HG02840 (cell line): ENCODE measurements around the gene AHRR.

Experiments
- ATAC-seq: cut with Tn5 transposase; IDR thresholded peaks from one replicate; pipeline ENCODE4 v1.9.1; 2021; ENCODE audit warnings: mild to moderate bottlenecking, moderate library complexity, moderate number of reproducible peaks; ENCODE audit not compliant: unreplicated experiment, low FRiP score

AHRR gene

DNA sequence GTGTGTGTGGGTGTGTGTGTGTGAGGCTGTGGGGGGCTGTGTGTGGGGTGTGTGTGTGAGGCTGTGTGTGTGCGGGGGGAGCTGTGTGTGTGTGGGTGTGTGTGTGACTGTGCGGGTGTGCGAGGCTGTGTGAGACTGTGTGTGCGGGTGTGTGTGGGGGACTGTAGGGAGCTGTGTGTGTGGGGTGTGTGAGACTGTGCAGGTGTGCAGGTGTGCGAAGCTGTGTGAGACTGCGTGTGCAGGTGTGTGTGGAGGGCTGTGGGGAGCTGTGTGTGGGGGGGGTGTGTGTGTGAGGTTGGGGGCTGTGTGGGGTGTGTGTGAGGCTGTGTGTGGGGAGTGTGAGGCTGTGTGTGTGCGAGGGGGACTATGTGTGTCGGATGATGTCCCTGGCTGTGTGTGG, 23.2 kb downstream of the AHRR start:
- ATAC-seq, result no peak

DNA sequence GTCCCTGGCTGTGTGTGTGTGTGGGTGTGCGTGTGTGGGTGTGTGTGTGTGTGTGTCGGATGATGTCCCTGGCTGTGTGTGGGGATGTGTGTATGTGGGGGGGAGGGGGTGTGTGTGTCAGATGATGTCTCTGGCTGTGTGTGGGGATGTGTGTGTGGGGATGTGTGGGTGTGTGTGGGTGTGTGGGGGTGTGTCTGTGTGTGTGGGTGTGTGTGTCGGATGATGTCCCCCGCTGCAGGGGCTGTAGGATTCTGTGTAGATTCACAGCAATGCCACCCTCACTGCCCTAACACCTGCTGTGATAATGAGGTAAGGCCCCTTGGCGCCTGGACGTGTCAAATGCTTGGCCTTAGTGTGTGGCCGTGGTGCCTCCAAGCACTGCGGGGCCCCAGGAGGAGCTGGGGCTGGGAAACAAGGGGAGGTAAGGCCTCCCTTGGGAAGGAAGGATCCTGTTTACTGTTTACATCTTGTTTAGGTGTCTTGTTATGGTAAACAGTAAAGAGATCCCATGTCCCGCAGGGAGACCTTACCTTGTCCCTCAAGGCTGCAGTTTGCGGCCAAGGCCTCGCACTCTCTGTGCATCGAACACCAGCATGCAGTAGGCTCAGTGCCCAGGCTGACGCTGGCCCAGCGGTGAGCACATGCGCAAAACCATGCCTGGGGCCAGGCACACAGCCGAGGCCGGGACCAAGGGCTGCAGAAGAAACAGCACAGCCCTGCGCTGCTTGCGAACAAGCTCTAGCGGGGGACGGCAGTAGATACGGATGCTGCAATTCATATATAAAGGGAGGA, 24.1 kb downstream of the AHRR start:
- no peak for ATAC-seq

DNA sequence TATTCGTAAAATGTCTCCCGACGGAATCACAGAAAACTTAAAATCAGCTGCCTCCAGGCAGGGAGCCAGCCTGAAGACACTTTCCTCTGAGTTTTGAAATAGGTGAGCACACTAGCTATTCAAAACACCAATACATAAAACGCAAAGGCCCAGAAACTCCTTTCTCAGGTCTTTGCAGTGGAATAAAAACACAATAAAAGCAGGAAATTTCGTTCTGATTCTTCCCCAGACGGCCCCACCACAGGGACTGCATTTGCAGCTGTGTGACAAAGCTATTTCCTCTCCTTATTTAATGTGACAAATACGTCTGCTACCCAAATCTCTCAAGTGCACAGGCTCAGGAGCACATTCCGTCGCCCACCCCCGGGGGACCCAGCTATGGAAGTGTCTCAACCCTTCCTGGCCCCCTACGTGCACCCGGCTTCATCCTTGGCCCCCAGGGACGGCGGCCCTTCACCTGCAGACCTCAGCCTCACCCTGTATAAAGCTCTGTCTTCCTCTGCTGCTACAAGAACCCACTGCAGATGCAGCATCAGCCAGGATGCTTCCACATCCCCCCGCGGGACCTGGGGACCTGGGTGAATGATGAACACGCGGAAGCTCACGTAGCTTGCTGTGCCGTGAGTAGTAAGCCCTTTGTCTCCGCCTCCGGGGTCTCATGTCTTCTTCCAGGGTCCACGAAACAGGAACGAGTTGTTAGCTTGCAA, 24.9 kb downstream of the AHRR start:
- ATAC-seq, result no peak

DNA sequence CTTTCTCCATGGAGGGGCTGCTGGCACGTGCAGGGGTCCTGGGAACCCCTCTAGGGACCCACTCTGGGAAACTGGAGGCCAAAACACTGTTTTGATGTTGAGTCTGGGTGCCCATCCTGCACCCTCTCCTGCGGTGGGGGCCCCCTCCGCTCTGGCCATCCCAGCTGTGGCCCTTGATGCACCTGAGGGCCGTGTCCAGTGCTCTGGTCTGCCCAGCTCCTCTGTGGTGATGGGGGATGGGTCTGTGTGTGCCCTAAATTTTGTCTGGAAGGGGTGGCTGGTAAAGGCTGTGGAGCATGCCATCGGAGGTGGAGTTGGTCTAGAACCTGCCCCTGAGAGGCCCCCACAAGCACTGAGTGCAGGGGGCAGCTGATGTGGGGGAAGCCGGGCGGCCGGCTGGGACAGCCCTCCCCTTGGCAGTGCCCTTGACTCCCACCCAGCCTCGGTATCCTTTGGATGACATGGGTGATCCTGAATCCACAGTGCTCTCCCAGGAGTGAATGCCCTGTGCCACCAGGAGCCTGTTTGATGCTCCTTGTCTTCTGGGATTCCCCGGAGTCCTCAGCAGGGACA, 26.3 kb downstream of the AHRR start:
- no peak for ATAC-seq

DNA sequence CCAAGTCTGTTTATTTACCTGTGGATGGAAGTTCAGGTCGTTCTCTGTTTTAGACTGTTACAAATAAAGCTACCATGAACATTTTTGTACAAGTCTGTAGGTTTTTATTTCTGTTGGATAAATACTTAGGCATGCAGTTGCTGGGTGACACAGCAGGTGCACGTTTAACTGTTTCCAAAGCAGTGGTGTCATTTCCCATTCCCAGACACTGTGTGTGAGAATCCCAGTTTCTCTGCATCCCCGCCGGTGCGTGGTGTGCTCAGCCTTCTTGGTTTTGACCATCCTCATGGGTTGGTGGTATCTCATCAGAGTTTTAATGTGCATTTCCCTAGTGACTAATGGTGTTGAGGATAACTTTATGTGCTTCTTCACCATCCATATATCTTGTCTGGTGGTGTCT, 27.2 kb downstream of the AHRR start:
- ATAC-seq, result no peak

DNA sequence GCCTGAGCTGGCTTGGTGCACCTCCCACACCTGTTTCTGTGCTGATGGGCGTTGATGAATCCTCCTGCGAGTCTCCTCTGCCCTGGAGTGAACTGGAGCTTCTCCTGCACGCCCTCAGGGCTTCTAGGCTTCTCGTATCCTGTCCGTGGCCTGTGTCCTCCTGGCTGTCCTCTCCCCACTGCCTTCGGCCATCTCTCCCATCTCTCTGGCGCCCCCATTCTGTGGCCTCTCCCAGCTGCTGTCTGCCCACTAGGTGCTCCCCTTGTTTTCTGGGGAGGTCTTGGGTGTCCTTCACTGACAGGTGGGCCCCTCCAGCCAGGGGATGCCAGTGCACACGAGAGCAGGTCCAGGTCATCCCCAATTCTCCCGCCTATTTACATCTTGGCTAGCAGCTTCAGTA, 28.8 kb downstream of the AHRR start:
- no peak for ATAC-seq

DNA sequence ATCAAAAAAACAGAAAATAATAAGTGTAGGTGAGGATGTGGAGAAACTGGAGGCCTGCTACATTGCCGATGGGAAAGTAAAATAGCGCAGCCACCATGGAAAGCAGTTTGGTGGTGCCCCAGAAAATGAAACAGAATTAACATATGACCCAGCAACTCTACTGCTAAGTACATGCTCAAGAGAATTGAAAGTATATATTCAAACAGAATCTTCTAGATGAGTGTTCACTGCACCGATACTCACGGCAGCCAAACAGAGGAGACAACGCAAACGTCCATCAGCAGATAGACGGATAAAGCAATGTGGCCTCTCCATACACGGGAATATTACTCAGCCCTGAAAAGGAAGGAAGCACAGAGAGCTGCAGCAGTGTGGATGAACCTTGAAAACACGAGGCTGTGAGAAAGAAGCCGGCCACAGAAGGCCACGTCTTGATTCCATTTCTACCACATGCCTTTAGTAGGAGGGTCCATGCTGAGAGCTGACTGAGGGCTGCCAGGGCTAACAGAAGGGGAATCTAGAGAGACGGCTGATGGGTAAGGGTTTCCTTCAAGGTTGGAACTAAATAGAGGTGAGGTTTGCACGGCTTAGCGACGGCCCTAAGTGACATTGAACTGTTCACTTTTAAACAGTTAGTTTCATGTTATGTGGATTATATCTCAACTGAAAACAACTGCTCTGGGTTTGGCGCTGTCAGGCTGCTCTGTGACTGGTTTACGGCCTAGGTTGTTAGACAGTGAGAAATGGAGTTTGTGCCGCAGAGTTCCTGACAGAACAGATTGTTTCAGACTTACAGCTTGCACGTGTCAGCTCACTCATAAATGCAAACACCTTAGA, 29.8 kb downstream of the AHRR start:
- no peak for ATAC-seq

DNA sequence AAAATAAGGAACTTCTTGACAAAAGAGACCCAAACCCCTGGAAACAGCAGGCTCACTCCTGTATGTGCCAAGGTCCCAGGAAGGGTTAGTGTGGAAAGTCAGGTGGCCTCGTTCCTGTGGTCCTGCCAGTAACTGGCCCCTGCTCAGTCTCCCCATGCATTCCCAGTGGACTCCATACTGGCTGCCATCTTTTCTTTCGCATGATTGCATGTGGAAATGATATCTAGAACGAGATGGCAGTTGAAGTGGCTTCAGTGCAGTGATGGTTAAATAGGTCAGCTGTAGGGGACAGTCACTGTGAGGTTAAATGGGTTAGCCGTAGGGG, 30.4 kb downstream of the AHRR start:
- no peak for ATAC-seq

DNA sequence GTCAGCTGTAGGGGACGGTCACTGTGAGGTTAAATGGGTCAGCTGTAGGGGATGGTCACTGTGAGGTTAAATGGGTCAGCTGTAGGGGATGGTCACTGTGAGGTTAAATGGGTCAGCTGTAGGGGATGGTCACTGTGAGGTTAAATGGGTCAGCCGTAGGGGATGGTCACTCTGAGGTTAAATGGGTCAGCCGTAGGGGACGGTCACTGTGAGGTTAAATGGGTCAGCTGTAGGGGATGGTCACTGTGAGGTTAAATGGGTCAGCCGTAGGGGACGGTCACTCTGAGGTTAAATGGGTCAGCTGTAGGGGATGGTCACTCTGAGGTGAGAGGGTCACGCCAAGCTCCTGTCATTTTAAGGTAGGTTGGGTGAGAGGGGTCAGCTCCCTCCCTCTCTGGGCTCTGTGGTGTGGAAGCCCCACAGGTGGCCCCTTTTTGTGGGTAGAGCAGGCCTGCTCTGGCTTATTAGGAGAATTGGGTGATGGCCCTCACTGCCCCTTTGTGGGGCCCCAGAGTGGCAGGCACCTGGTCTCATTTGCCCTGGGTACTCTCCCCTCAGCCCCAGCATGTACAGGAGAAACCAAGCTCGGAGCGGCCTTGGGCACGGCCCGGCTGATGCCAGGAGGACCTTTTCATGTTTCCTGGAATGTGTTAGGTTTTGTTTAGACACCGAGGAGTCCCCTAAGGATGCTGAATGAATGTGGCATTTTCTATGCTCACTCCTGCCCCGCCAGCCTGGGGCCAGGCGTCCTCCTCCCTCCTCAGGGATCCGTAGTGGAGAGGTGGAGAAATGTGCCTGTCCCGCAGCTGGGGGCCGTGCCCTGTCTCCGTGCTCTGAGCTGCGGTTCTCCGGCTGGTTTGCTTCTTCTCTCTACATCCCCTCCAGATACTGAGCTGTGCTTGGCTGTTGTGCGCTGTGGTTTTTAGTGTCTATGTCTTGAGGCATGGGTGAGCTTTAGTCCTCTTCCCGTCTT, 31.4 kb downstream of the AHRR start:
- ATAC-seq, result no peak

DNA sequence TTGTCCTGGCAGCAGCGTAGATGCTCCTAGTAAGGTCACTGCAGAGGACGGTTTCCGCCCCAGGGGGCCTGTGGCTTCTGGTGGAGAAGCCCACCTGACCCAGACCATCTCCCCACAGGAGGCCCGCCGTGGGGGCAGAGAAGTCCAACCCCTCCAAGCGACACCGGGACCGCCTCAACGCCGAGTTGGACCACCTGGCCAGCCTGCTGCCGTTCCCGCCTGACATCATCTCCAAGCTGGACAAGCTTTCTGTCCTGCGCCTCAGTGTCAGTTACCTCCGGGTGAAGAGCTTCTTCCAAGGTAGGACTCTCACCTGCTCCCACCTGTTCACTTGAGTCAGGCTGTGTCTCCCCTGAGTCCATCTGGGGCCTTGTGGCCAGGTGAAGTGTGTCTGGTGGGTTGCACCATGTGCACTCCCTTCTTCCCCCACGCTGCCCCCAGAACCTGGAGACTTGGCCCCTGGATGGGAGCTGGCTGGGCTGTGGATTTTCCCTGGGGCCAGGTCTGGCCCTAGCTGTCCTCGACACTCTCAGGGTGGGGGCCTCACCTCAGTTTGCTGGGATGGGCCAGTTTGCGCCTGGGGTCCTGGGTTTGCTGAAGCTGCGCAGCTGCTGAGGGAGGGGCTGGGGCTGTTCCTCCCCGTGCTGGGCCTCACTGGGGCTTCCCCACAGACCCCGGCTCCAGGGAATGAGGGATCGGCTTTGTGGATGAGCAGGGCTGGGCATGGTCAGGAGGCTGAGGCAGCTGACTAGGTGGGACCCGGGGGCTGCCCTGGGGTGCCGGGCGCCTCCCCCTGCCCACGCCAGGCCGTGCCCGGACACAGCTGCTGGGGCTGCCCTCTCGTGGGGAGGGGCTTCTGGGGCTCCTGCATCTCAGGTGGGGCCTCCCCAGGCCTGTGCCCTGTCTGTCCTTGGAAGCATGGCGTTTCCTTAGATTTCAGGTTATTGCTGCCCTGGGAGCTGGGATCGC, 32.4 kb downstream of the AHRR start:
- no peak for ATAC-seq

DNA sequence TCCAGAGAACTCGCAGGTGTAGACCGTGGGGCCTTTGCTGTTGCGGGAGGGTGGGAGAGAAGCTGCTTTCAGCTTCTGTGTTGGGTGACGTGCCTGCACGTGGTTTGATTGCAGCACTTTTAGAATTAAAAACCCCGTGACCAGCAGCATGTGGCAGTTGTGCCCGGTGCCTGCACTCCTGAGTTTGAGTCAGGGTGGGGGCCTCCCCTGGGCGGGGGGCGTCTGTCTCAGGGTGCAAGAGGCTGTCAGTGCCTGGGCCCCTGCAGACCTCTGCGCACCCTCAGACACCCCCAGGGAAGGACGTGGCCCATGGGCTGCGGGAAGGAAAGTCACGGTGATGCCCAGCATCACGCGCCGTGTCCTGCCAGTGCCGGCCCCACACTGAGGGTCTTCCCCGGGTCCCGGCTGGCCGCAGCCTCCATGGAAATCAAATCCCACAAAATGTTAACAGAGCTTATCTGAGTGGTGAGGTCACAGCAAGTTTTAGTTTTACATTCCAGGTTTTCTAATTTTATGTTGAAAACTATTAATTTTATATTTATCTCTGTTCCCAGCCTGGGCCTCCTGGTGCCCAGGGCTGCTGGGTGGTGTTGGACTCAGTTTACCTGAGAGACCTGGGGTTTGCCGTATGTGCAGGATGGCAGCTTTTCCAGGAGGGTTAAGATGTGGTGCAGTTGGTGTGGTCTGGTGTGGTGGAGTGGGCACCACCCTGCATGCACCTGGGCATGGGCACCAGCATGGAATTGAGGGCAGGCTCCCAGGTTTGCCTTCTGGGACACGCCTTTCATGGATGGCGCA, 33.3 kb downstream of the AHRR start:
- ATAC-seq, result no peak

DNA sequence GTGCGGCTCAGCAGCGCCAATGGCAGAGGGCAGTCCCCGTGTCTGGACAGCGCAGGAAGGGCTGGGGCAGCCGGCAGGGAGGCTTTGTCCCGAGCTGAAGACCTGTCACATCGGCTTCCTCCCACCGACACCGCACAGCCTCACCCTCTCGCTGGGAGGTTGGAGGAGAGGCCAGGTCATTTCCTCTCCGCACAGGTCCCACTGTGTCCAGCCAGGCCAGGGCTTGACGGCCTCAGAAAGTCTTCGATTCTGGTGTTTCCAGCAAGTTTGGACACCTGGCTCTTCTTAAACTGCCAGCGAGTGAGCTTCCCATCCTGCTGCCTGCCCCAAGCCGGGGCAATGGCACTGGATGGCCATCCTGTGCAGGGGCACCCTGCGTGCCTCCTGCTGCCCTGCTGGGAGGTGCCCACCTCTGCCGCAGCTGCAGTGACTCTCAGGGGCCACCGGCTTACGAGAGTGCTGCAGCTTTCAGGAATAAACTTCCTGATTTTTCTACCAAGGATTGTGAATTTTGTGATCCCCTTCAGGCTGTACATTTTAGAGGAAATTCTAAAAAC, 33.9 kb downstream of the AHRR start:
- no peak for ATAC-seq

DNA sequence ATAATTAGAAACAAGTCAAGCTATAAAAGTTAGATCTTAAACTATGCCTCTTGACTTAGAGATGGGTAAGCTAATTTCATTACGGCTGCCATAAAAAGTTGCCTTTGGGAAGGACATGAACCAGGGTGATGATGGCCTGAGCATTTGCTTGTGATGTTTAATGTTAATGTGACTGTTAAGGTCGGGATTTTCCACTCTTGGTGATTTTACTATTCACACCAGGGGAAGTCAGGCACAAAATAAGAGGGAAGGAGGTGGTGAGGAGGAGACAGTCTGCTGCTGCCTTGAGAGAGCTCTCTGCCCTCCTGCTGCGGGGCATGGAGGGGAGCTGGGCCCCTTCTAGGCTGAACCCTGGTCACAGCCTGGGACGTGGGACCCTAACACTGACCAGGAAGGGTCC, 34.4 kb downstream of the AHRR start:
- no peak for ATAC-seq

DNA sequence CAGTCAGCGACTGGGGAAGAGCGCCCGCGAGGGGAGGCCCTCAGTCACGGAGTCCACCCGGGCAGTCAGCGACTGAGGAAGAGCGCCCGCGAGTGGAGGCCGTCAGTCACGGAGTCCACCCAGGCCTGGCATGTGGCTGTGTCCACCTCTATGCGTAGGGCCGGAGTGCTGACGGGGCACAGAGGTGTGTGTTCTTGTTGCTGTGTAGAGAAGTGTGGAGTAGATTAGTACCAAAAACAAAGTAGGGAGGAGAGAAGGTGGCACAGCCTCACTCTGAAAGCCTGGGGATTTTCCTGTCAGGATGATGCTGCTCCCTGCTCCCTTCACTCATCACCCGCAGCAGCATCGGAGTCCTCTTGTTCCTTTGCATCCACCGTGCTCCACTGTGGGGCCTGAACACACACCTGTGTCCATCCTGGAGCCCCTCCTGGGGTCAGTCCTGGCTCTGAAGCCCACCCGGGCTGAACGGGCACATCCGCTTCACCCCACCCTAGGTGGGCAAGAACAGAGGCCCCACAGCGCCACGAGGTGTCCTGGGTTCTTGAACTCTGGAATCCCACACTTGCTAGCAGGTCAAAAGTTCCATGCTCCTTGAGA, 37.9 kb downstream of the AHRR start:
- no peak for ATAC-seq

DNA sequence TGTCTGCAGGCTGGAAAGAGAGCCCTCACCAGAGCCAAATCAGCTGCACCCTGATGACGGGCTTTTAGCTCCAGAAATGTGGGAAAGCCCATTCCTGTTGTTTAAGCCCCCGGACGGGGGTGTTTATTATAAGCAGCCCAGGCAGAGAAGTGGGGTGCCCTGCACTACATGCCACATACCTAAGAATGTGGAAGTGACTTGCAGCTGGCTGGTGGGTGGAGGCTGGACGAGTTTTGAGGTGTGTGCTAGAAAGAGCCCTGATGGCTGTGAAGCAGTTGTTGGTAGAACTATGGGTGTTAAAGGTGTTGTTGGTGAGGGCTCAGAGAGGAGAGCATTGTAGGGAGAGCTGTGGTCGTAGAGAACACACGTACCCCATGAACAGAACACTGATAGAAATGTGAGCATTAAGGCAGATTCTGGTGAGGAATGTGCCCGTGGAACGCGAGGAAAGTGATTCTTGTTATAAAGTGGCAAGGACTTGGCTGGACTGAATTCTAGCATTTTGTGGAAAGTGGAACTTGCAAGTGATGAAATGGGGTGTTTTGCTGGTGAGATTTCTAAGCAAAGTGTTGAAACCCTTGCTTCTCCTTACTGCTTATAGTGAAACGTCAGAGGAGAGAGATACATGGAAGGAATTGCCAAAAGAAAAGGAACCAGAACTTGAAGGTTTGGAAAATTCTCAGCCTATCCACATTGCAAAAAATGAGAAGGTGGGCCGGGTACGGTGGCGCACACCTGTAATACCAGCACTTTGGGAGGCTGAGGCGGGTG, 38.9 kb downstream of the AHRR start:
- ATAC-seq, result no peak

DNA sequence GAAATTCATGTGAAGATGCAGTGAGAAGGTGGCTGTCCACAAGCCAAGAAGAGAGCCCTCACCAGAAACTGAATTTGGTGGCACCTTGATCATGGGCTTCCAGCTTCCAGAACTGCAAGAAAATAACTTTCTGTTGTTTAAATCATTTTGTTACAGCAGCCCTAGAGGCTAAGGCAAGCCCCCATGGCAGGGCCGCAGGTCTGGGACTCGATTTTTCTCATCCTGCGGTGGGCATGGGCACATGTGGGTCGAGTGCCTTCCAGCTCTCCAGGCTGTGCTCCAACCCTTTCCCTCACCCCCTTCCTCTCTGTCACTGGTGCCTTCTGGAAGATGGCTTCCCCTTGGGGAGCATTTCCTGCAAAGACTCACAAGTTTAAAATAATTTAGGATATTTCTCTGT, 40.7 kb downstream of the AHRR start:
- no peak for ATAC-seq
